GM21786 (cell line): ENCODE data around the gene COL15A1.

ENCODE experiments used
- ATAC-seq: cut with Tn5 transposase; IDR thresholded peaks from one replicate; pipeline ENCODE4 v1.9.1; 2021; ENCODE audit not compliant: unreplicated experiment

COL15A1 gene

GRCh38 chr9:99030610-99031109 lies 87.0 kb downstream of the COL15A1 start:
- no peak for ATAC-seq

- no peak for ATAC-seq
Measured at GRCh38 chr9:99031319-99031718, 87.6 kb downstream of the COL15A1 start.

DNA sequence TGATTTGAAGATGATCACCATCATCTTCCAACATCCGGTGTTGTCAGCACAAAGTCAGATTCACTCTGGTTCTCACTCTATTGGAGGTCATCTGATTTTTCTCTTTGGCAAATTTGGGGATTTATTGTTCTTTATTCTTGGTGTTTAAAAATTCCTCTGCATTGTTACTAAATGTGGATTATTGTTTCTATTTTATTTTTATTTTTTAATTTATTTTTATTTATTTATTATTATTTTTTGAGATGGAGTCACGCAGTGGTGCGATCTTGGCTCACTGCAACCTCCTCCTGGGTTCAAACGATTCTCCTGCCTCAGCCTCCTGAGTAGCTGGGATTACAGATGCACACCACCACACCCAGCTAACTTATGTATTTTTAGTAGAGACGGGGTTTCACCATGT lies 88.3 kb downstream of the COL15A1 start:
- no peak for ATAC-seq

DNA sequence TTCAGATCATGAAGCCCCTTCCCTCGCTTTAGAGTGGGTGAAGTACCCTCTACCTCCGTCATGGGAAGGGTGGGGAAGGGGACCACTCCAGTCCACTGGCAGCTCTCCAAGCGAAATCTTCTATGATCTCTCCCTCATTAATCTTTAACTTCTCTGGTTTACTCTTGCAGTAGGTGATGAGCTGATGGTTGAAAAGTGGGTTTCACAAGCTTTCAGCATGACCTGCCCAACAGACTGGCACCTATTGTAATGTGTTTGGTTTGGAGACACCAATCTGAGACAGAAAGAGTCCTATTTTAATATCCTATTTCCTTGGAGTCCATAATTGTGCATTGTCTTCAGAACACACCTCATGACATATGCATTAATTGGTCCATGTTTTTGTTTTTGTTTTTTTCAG lies 90.4 kb downstream of the COL15A1 start:
- no peak for ATAC-seq

GRCh38 chr9:99035313-99035712 lies 91.6 kb downstream of the COL15A1 start:
- ATAC-seq, result no peak

GRCh38 chr9:99037769-99038483 lies 94.2 kb downstream of the COL15A1 start:
- no peak for ATAC-seq

DNA sequence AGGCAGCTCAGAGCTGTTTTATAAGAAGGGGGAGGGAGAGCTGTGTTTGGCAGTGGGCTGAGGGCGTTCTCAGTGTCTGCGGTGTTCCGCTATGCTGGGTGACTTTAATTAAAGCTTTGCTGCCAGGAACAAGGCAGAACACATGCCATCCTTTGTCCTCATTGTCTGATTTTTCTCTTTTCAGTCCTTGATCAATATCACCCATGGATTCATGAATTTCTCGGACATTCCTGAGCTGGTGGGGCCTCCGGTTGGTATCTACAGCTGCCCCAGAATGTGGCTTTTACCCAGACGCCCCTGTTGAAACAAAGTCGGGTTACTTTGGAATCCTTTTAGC lies 94.7 kb downstream of the COL15A1 start:
- ATAC-seq, result no peak

- ATAC-seq, result no peak
Measured at GRCh38 chr9:99039505-99040182, 95.9 kb downstream of the COL15A1 start.

- no peak for ATAC-seq
Measured at GRCh38 chr9:99040251-99040900, 96.7 kb downstream of the COL15A1 start.

DNA sequence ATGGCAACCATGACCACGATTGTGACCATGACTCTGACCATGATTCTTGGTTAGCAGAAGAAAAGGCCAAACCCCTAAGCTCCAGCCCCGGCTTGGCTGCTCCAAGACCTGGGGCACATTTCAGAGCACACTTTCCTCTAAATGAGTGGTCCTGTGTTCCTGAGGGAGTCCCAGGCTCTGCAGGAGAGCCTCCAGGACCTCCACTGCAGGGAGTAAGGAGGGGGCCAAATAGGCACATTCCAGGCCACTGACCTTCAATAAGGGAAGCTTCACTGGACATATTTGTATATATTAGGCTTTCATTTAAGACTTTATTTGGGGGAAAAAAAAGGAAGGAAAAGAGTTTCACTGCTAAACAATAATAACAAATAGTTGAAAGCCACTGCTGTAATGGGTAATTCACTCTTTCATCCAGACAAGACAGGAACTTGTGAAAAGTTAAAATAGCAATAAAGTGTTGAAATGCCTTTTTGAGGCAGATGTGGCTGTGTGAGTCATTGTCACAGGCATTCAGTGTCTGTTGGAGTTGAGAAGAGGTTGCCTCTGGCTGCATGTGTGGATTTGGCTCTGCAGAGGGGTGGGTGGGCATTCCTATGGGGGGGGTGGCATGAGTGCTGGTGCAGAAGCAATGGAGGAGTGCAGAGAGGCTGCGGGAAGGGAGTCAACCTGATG lies 97.3 kb downstream of the COL15A1 start:
- ATAC-seq, result no peak

DNA sequence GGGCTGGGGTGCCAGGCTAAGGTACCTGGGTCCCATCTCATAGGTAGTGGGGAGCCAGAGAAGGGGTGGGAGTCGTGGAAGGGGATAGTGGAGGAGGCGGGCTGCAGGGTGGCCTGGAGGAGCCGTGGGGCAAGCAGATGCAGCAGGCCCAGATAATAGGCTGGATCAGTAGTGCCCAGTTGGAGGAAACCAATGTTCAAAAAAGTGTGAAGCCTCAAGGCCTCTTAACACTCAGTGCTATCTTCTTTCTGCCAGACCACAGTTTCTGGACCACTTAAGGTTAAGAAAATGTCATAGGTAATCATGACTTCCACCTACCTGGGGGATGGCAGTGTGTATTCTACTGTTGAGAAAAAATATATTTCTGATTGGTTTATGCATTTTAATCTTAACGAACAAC lies 97.9 kb downstream of the COL15A1 start:
- no peak for ATAC-seq

- no peak for ATAC-seq
Measured at GRCh38 chr9:99042620-99043019, 98.9 kb downstream of the COL15A1 start.

- no peak for ATAC-seq
Measured at GRCh38 chr9:99044827-99045226, 101.1 kb downstream of the COL15A1 start.

GRCh38 chr9:99046068-99046467 lies 102.4 kb downstream of the COL15A1 start:
- no peak for ATAC-seq

GRCh38 chr9:99046542-99047071 lies 102.9 kb downstream of the COL15A1 start:
- ATAC-seq, result no peak

- no peak for ATAC-seq
Measured at GRCh38 chr9:99049228-99049627, 105.5 kb downstream of the COL15A1 start.

- no peak for ATAC-seq
Measured at GRCh38 chr9:99049641-99050040, 105.9 kb downstream of the COL15A1 start.

- ATAC-seq, result no peak
Measured at GRCh38 chr9:99050292-99050911, 106.7 kb downstream of the COL15A1 start.

DNA sequence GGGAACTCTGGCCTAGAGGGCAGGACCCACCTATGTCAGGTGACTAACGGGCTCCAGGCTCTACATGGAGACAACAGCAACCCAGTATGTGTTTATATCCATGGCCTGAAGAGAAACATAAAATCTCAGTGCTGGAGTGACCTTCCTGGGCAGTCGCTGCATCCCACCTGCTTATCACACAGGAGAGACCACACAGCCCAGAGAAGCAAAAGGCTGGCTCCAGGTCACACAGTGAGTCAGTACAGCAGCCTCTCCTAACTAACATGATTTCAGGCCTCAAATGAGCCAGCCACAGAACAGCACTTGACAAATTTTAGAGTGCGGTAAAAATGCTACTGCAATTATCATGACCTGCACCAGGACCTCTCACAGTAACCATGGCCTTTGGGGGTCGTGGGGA lies 107.2 kb downstream of the COL15A1 start:
- no peak for ATAC-seq

DNA sequence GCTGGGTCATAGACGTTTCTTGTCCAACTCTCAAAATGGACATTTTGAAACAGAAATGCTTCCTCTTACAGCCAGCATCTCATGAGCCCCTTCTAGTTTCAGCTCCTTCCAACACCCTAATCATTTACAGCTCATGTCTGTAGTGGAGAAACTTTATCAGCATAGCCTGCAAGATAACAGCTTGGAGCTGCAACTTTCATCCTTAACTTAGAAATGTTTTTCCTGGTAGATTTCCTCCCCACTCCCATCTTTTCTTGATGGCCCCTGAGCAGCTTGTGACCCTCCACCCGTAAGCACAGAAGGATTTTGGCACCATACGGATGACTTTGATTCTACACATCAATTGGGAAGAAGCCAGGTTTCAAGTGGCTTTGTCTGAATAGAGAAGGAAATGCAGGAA lies 107.7 kb downstream of the COL15A1 start:
- ATAC-seq, result no peak

DNA sequence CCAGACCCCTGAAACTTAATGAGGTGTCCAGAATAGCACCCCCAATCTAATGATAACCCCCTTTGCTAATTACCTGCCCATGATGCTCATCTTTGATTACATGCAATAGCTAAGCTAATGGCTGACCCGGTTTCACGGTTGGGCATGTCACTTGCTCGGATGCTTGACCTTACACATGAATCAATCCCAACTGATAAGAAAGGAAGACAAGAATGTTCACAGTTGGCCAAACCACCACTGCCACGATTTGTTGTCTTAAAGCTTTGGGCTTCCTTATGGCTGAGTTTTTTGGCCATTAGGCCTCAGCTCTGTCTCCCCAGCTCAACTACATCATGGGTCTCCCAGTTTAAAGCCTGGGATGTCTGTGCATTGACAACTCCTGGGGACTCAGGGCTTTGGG lies 108.1 kb downstream of the COL15A1 start:
- ATAC-seq, result no peak
